Posterior vena cava (tissue), 2 donors: ENCODE data around the gene KANTR. TPM values are rescaled to one million over a fixed set of nuclear protein-coding genes. Genes with fewer than 3 reads are reported as not detected.

ENCODE experiments used
- DNase-seq: peaks from one replicate; pipeline ENCODE4 v3.0.0-alpha.2; 2020; ENCODE audit warnings: low spot score
- intact Hi-C, 2 donors: fragments of 100-400 bp; cut with DNase I; formaldehyde crosslinking; loops; one replicate each; pipeline versions ENCODE4 v1.14.1 to v1.14.2; 2022 to 2023
- long read RNA-seq, 2 donors: library from polyadenylated mRNA; unstranded; transcript quantifications; one replicate each; pipeline ENCODE4 v2.0.0, GENCODE V29; 2020 to 2021
- total RNA-seq, 2 donors: library from RNA; stranded (reverse); fragmentation: NEBNext Ultra II Directional; extraction: Animal tissue kit (Norgen Biotek cat#: 25700); gene quantifications; one replicate each; pipeline ENCODE4 v1.2.1, GENCODE V29; 2021
- donor health status: DM: yes; HTN: yes; CAD: no.
- donor health status: DM: yes; HTN: yes; CAD: no.

KANTR gene
- total RNA-seq: 10 to 100 TPM; 10.2 to 10.5 TPM
- long read RNA-seq, donor 1, partial matches to known transcripts: 0 of 5 reads
- long read RNA-seq, donor 1, other reads (novel, unspliced or antisense): 5 of 5 reads
- long read RNA-seq, donor 2, partial matches to known transcripts: 0 of 7 reads
- long read RNA-seq, donor 2, other reads (novel, unspliced or antisense): 7 of 7 reads

- intact Hi-C loops: no loop called here
Measured at GRCh38 chrX:53093748-53094581, at the start of gene KANTR. Gene KANTR, plus strand, starts transcription at chrX:53094142. Its CDS starts 30,131 bp downstream, at chrX:53124273.

GRCh38 chrX:53044995-53045394 is 48.9 kb upstream of the KANTR start:
- no peak for DNase-seq
- intact Hi-C loops: no loop called here

More at GRCh38 chrX:53093748-53094581, at the start of gene KANTR:
- peak; percentile 93 for DNase-seq

GRCh38 chrX:53047228-53047627 is 46.7 kb upstream of the KANTR start:
- no peak for DNase-seq
- intact Hi-C loops: no loop called here

- peak; percentile 82 for DNase-seq
- intact Hi-C loops: no loop called here
Measured at GRCh38 chrX:53048169-53049126, 45.5 kb upstream of the KANTR start, which contains the start of gene GPR173. Gene GPR173, plus strand, starts transcription at chrX:53048789. Its CDS starts 27,833 bp downstream, at chrX:53076622.

- intact Hi-C loops: no loop called here
- DNase-seq: no peak
Measured at GRCh38 chrX:53049127-53049517, 44.8 kb upstream of the KANTR start.

- DNase-seq: no peak
- intact Hi-C loops: no loop called here
Measured at GRCh38 chrX:53050841-53051240, 43.1 kb upstream of the KANTR start.

- intact Hi-C loops: no loop called here
- DNase-seq: no peak
Measured at GRCh38 chrX:53055244-53055849, 38.6 kb upstream of the KANTR start.

GRCh38 chrX:53056292-53056691 is 37.6 kb upstream of the KANTR start:
- DNase-seq: no peak
- intact Hi-C loops: no loop called here

GRCh38 chrX:53065104-53065503 is 28.8 kb upstream of the KANTR start:
- DNase-seq: no peak
- intact Hi-C loops: no loop called here

GRCh38 chrX:53071064-53071463 is 22.9 kb upstream of the KANTR start:
- no peak for DNase-seq
- intact Hi-C loops: no loop called here

- intact Hi-C loops: no loop called here
Measured at GRCh38 chrX:53071604-53072417, 22.1 kb upstream of the KANTR start.

GRCh38 chrX:53072418-53073114 is 21.4 kb upstream of the KANTR start:
- intact Hi-C loops: no loop called here
- DNase-seq: no peak

More at GRCh38 chrX:53071604-53072417, 22.1 kb upstream of the KANTR start:
- DNase-seq: peak; percentile 85

- intact Hi-C loops: no loop called here
- DNase-seq: no peak
Measured at GRCh38 chrX:53073115-53073586, 20.8 kb upstream of the KANTR start.

GRCh38 chrX:53075011-53075410 is 18.9 kb upstream of the KANTR start:
- intact Hi-C loops: no loop called here
- DNase-seq: no peak

GRCh38 chrX:53076671-53077070 is 17.3 kb upstream of the KANTR start:
- intact Hi-C loops: no loop called here

GRCh38 chrX:53077207-53078197 is 16.4 kb upstream of the KANTR start:
- DNase-seq: no peak
- intact Hi-C loops: no loop called here

More at GRCh38 chrX:53076671-53077070, 17.3 kb upstream of the KANTR start:
- DNase-seq: no peak
